BE2C (cell line): ENCODE measurements around the gene TDRD9.

Source experiments
- DNase-seq: peaks from one replicate; pipeline ENCODE4 v3.0.0-alpha.2; 2020
- H3K27me3 ChIP-seq: fragments of 250-450 bp; sonication (Bioruptor Pico); 2 replicates; pipeline ENCODE4 v1.5.1; 2020; ENCODE audit warnings: mild to moderate bottlenecking
- H3K36me3 ChIP-seq: fragments of 250-450 bp; sonication (Bioruptor Pico); 2 replicates; pipeline ENCODE4 v1.5.1; 2020; ENCODE audit warnings: mild to moderate bottlenecking
- H3K4me1 ChIP-seq: fragments of 250-450 bp; sonication (Bioruptor Pico); 2 replicates; pipeline ENCODE4 v1.5.1; 2020
- H3K4me3 ChIP-seq: 2 replicates; pipeline ENCODE4 v1.5.1; 2011; ENCODE audit warnings: low read depth, low read length
- H3K9me3 ChIP-seq: fragments of 250-450 bp; sonication (Bioruptor Pico); 2 replicates; pipeline ENCODE4 v1.5.1; 2020
- CTCF ChIP-seq: IDR thresholded peaks from 2 replicates; pipeline ENCODE4 v1.5.1; 2012; ENCODE audit warnings: mild to moderate bottlenecking, low read depth, low read length

The TDRD9 gene

GRCh38 chr14:104072586-104072985, 144.3 kb downstream of the TDRD9 start:
- H3K4me1 ChIP-seq = no peaks in the 10 kb centered on the region
- TF ChIP-seq CTCF = no peak
- no peaks in the 10 kb centered on the region for H3K36me3 ChIP-seq
- H3K9me3 ChIP-seq = peaks cover 4% of the 10 kb centered on the region
- no peak overlapping the region for H3K4me3 ChIP-seq
- no peak for DNase-seq
- no peaks in the 10 kb centered on the region for H3K27me3 ChIP-seq

- H3K9me3 ChIP-seq = peaks cover 4% of the 10 kb centered on the region
- no peak overlapping the region for H3K4me3 ChIP-seq
- DNase-seq = no peak
- no peaks in the 10 kb centered on the region for H3K27me3 ChIP-seq
- TF ChIP-seq CTCF = no peak
- H3K4me1 ChIP-seq = no peaks in the 10 kb centered on the region
- no peaks in the 10 kb centered on the region for H3K36me3 ChIP-seq
Observed at GRCh38 chr14:104073764-104074163, 145.5 kb downstream of the TDRD9 start.

GRCh38 chr14:104075530-104076151, 147.4 kb downstream of the TDRD9 start:
- Histone ChIP-seq H3K36me3 (no peaks in the 10 kb centered on the region), H3K4me1 (no peaks in the 10 kb centered on the region), H3K27me3 (no peaks in the 10 kb centered on the region), H3K9me3 (peaks cover 4% of the 10 kb centered on the region), H3K4me3 (no peak overlapping the region)
- peak; percentile 31 for DNase-seq
- peak; percentile 77 for TF ChIP-seq CTCF

- Histone ChIP-seq H3K36me3 (no peaks in the 10 kb centered on the region), H3K27me3 (no peaks in the 10 kb centered on the region), H3K4me3 (no peak overlapping the region), H3K4me1 (no peaks in the 10 kb centered on the region), H3K9me3 (peaks cover 4% of the 10 kb centered on the region)
- no peak for DNase-seq
- TF ChIP-seq CTCF = no peak
Observed at GRCh38 chr14:104076743-104077142, 148.5 kb downstream of the TDRD9 start.

- Histone ChIP-seq H3K4me3 (no peak overlapping the region), H3K36me3 (no peaks in the 10 kb centered on the region), H3K4me1 (no peaks in the 10 kb centered on the region), H3K9me3 (peaks cover 4% of the 10 kb centered on the region), H3K27me3 (no peaks in the 10 kb centered on the region)
- peak; percentile 100 for TF ChIP-seq CTCF
- DNase-seq = peak; percentile 90
Observed at GRCh38 chr14:104078031-104078455, 149.8 kb downstream of the TDRD9 start.

- H3K4me1 ChIP-seq = no peaks in the 10 kb centered on the region
- H3K4me3 ChIP-seq = no peak overlapping the region
- DNase-seq = no peak
- H3K27me3 ChIP-seq = no peaks in the 10 kb centered on the region
- H3K36me3 ChIP-seq = no peaks in the 10 kb centered on the region
- no peak for TF ChIP-seq CTCF
- H3K9me3 ChIP-seq = no peaks in the 10 kb centered on the region
Observed at GRCh38 chr14:104080376-104081260, 152.4 kb downstream of the TDRD9 start.
